ENCODE measurements around the gene HIP1R. TPM values are rescaled to one million over a fixed set of nuclear protein-coding genes. Genes with fewer than 3 reads are reported as not detected.

Gene HIP1R
- total RNA-seq, 4 donors from 2014 or later: 27.3 to 46.3 (median 44.8) TPM

DNA sequence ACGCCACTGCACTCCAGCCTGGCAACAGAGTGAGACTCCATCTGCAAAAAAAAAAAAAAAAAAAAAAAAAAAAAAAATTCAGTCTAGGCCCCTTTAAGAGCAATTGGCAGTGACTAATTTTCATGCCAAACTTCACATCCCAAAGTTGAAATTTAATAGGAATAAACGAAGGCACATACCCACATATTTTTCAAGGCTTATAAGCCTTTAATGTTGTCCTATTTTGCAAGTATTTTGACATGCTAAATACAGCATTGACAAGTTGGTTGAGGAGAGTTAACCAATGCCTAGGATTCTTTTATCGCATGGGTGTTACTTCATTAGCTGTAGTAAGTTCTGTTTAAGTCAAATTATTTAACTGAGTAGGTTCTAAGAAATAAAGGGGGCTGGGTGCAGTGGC, 23.5 kb upstream of the HIP1R start:
- H3K9me3 ChIP-seq: no peaks in the 10 kb centered on the region
- H3K4me1 ChIP-seq: no peaks in the 10 kb centered on the region
- TF ChIP-seq, protein P1, sequence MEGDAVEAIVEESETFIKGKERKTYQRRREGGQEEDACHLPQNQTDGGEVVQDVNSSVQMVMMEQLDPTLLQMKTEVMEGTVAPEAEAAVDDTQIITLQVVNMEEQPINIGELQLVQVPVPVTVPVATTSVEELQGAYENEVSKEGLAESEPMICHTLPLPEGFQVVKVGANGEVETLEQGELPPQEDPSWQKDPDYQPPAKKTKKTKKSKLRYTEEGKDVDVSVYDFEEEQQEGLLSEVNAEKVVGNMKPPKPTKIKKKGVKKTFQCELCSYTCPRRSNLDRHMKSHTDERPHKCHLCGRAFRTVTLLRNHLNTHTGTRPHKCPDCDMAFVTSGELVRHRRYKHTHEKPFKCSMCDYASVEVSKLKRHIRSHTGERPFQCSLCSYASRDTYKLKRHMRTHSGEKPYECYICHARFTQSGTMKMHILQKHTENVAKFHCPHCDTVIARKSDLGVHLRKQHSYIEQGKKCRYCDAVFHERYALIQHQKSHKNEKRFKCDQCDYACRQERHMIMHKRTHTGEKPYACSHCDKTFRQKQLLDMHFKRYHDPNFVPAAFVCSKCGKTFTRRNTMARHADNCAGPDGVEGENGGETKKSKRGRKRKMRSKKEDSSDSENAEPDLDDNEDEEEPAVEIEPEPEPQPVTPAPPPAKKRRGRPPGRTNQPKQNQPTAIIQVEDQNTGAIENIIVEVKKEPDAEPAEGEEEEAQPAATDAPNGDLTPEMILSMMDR (IDR thresholded peaks at IDR 0.05): no peak
- no peak for TF ChIP-seq POLR2A (IDR thresholded peaks at IDR 0.05)
- H3K27ac ChIP-seq: no peak overlapping the region
- H3K36me3 ChIP-seq: no peaks in the 10 kb centered on the region
- intact Hi-C loops (cut with DNase I): no loop called here
- DNase-seq: no peak
- 51 to 63% methylated on average over 3 of the region's 3 CpGs for WGBS, 2 donors
- H3K27me3 ChIP-seq: no peaks in the 10 kb centered on the region
- no peak overlapping the region for H3K4me3 ChIP-seq

DNA sequence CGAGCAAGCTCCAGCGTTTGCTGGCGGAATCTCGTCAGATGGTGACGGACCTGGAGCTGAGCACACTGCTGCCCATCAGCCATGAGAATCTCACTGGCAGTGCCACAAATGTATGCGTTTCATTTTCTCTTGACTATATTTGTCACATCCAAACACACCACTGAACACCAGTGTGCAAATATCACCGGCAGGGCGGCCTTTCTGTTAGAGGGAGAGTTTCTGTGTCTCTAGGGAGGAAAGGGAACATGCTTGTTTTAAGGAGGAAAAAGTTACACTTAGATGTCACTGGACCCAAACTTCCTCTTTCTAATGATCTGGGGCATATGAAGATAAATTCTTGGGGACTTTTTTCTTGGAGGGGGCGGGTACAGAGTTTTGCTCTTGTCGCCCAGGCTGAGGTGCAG, 21.9 kb upstream of the HIP1R start:
- H3K9me3 ChIP-seq: no peaks in the 10 kb centered on the region
- TF ChIP-seq POLR2A (IDR thresholded peaks at IDR 0.05): no peak
- TF ChIP-seq, protein P1 (IDR thresholded peaks at IDR 0.05): no peak
- no peaks in the 10 kb centered on the region for H3K27me3 ChIP-seq
- no peaks in the 10 kb centered on the region for H3K4me1 ChIP-seq
- DNase-seq: no peak
- no peak overlapping the region for H3K27ac ChIP-seq
- intact Hi-C loops (cut with DNase I): no loop called here
- H3K36me3 ChIP-seq: no peaks in the 10 kb centered on the region
- WGBS, 2 donors: 66 to 69% methylated on average over 10 of the region's 10 CpGs
- no peak overlapping the region for H3K4me3 ChIP-seq

DNA sequence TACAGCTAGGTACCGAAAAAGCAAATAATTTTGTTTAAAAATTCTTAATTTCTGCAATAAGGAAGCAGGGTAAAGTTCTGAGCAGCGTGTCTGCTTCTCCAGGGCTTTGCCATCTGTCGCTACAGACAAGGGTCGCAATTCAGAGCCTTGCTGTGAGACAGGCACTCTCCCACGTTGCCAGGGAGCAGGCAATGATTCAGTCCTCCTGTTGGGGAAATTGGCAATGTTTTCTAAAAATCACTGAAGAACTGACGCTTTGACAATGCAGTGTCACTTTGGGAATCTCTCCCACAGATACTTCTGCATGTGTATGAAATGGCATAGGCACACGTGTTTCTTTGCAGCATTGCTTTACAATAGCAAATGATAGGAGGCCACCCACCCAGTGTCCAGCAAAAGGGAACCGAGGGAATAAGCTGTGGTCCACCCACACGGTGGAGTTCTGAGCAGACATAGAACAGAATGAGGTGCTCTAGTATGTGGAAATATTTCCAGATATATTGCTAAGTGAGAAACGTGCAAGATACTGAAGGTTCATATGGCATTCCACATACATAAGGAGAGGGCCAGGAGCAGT, 16.0 kb upstream of the HIP1R start:
- WGBS, 2 donors: 71 to 76% methylated on average over 10 of the region's 10 CpGs
- TF ChIP-seq, protein P1 (IDR thresholded peaks at IDR 0.05): no peak
- TF ChIP-seq POLR2A (IDR thresholded peaks at IDR 0.05): no peak
- Histone ChIP-seq H3K4me1 (no peaks in the 10 kb centered on the region), H3K27ac (no peak overlapping the region), H3K27me3 (no peaks in the 10 kb centered on the region), H3K9me3 (no peaks in the 10 kb centered on the region), H3K36me3 (no peaks in the 10 kb centered on the region), H3K4me3 (no peak overlapping the region)
- no peak for DNase-seq
- intact Hi-C loops (cut with DNase I): no loop called here

DNA sequence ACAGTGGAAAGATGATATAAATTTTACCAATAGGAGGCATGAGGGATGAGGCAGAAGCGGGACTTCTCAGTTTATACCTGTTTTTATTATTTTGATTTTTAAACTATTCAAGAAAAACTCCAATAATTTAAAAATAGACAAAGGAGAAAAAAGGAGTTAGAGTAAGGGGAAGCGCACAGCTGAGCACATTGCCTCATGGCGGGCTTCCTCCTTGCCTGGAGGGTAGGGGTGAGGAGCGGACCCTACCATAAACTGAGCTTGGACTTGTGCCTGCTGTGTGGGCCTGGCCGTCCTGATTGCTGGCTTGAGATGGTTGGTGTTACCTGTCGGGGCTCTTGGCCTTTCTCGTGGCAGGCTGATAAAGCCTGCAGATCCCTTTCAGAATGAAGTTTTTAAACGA, 15.1 kb upstream of the HIP1R start:
- Histone ChIP-seq H3K27ac (no peak overlapping the region), H3K9me3 (no peaks in the 10 kb centered on the region), H3K4me3 (no peak overlapping the region), H3K36me3 (no peaks in the 10 kb centered on the region), H3K4me1 (no peaks in the 10 kb centered on the region), H3K27me3 (no peaks in the 10 kb centered on the region)
- WGBS, 2 donors: 77 to 85% methylated on average over 7 to 8 of the region's 8 CpGs
- TF ChIP-seq, protein P1 (IDR thresholded peaks at IDR 0.05): no peak
- no peak for TF ChIP-seq POLR2A (IDR thresholded peaks at IDR 0.05)
- intact Hi-C loops (cut with DNase I): no loop called here
- DNase-seq: no peak

DNA sequence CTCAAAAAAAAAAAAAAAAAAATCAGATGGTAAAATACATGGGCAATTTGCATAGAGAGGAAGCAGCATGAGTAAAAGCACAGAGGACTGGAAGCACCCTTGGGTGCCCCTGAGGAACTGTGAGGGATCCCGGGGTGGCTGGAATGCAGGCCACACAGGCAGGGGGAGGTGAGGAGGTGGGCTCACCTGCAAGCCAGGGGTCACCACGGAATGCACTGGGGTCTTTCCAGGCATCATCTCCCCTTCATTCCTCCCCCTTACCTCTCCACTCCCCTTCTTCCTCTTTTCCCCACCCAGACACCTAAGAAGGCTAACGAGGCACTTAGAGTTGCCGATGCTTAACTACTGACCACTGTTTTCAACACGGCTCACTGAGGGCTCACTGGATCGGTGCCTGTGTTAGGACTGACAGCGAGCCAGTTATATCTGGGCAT, 14.4 kb upstream of the HIP1R start:
- Histone ChIP-seq H3K4me3 (no peak overlapping the region), H3K4me1 (peaks cover 0 to 4% (median 0%) of the 10 kb centered on the region in 3 donors), H3K36me3 (no peaks in the 10 kb centered on the region), H3K9me3 (no peaks in the 10 kb centered on the region), H3K27me3 (no peaks in the 10 kb centered on the region), H3K27ac (no peak overlapping the region)
- intact Hi-C loops (cut with DNase I): no loop called here
- 66 to 73% methylated on average over 7 of the region's 7 CpGs for WGBS, 2 donors
- no peak for DNase-seq
- no peak for TF ChIP-seq POLR2A (IDR thresholded peaks at IDR 0.05)
- TF ChIP-seq, protein P1 (IDR thresholded peaks at IDR 0.05): no peak

All from esophagus squamous epithelium (tissue), 5 donors.